HL-60 (cell line): ENCODE data around the gene NANOS1.
"Not testable (repeated sequence)": the region's sequence is repeated elsewhere in the genome, so short reads cannot be mapped to it uniquely, and the experiment has no call there.

Experiments
- DNase-seq, 2 experiments: peaks; one replicate each; pipeline ENCODE4 v3.0.0-alpha.2; 2010 to 2020; ENCODE audit warnings: low read depth in 1 of 2, low spot score in 1 of 2
- H3K27ac ChIP-seq: fragments of 250-450 bp; sonication (Bioruptor Pico); replicated peaks from 2 replicates; pipeline ENCODE4 v1.5.1; 2020; ENCODE audit warnings: mild to moderate bottlenecking, moderate library complexity
- H3K27me3 ChIP-seq: fragments of 250-450 bp; sonication (Bioruptor Pico); 2 replicates; pipeline ENCODE4 v1.5.1; 2021; ENCODE audit warnings: mild to moderate bottlenecking, moderate library complexity; ENCODE audit not compliant: insufficient read depth, poor library complexity, severe bottlenecking
- H3K4me3 ChIP-seq: replicated peaks from 2 replicates; pipeline ENCODE4 v1.5.1; 2011; ENCODE audit warnings: mild to moderate bottlenecking, control low read depth, low read length; ENCODE audit not compliant: insufficient read depth
- GABPA ChIP-seq: IDR thresholded peaks from 2 replicates; pipeline ENCODE4 v1.6.1; 2012; ENCODE audit warnings: low read depth
- POLR2AphosphoS5 ChIP-seq: IDR thresholded peaks from 2 replicates; pipeline ENCODE4 v1.6.1; 2012; ENCODE audit warnings: low read depth
- SPI1 ChIP-seq: IDR thresholded peaks from 2 replicates; pipeline ENCODE4 v1.6.1; 2012; ENCODE audit warnings: low read depth, mild to moderate bottlenecking, borderline replicate concordance
- TF ChIP-seq, protein P1 (sequence below): IDR thresholded peaks from 2 replicates; pipeline ENCODE4 v1.6.1; 2012; ENCODE audit warnings: low read depth; ENCODE audit not compliant: insufficient replicate concordance
- TF ChIP-seq, protein P2 (sequence below): IDR thresholded peaks from one replicate; pipeline ENCODE4 v1.5.1; 2011; ENCODE audit warnings: low read length, control low read depth, inconsistent platforms; ENCODE audit not compliant: insufficient read depth

Gene NANOS1

DNA sequence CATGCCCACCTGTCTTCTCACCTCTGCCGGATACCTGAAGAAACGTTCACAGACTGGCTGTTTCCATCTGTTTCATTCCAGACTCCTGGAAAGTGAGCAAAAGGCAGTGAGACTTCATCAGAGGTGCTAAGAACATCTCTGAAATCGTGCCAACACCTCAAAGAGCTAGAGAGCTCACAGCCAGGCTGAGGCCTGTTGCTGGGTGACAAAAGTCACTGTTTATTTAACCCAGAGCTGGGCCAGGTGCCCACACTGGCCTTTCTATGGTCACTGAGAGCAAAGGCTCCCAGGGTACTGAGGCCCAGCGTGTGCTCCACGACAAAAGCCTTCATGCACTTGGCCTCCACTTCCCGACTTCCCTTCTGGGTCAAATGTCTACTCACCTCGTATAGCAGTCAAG lies 3.7 kb upstream of the NANOS1 start:
- H3K27me3 ChIP-seq: no peaks in the 10 kb centered on the region
- H3K27ac ChIP-seq: no peak overlapping the region
- no peak for DNase-seq
- no peak overlapping the region for H3K4me3 ChIP-seq
- TF ChIP-seq POLR2AphosphoS5 (no peak), GABPA (no peak), SPI1 (no peak)
- TF ChIP-seq, protein P1, sequence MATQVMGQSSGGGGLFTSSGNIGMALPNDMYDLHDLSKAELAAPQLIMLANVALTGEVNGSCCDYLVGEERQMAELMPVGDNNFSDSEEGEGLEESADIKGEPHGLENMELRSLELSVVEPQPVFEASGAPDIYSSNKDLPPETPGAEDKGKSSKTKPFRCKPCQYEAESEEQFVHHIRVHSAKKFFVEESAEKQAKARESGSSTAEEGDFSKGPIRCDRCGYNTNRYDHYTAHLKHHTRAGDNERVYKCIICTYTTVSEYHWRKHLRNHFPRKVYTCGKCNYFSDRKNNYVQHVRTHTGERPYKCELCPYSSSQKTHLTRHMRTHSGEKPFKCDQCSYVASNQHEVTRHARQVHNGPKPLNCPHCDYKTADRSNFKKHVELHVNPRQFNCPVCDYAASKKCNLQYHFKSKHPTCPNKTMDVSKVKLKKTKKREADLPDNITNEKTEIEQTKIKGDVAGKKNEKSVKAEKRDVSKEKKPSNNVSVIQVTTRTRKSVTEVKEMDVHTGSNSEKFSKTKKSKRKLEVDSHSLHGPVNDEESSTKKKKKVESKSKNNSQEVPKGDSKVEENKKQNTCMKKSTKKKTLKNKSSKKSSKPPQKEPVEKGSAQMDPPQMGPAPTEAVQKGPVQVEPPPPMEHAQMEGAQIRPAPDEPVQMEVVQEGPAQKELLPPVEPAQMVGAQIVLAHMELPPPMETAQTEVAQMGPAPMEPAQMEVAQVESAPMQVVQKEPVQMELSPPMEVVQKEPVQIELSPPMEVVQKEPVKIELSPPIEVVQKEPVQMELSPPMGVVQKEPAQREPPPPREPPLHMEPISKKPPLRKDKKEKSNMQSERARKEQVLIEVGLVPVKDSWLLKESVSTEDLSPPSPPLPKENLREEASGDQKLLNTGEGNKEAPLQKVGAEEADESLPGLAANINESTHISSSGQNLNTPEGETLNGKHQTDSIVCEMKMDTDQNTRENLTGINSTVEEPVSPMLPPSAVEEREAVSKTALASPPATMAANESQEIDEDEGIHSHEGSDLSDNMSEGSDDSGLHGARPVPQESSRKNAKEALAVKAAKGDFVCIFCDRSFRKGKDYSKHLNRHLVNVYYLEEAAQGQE: no peak
- TF ChIP-seq, protein P2, sequence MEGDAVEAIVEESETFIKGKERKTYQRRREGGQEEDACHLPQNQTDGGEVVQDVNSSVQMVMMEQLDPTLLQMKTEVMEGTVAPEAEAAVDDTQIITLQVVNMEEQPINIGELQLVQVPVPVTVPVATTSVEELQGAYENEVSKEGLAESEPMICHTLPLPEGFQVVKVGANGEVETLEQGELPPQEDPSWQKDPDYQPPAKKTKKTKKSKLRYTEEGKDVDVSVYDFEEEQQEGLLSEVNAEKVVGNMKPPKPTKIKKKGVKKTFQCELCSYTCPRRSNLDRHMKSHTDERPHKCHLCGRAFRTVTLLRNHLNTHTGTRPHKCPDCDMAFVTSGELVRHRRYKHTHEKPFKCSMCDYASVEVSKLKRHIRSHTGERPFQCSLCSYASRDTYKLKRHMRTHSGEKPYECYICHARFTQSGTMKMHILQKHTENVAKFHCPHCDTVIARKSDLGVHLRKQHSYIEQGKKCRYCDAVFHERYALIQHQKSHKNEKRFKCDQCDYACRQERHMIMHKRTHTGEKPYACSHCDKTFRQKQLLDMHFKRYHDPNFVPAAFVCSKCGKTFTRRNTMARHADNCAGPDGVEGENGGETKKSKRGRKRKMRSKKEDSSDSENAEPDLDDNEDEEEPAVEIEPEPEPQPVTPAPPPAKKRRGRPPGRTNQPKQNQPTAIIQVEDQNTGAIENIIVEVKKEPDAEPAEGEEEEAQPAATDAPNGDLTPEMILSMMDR: no peak

DNA sequence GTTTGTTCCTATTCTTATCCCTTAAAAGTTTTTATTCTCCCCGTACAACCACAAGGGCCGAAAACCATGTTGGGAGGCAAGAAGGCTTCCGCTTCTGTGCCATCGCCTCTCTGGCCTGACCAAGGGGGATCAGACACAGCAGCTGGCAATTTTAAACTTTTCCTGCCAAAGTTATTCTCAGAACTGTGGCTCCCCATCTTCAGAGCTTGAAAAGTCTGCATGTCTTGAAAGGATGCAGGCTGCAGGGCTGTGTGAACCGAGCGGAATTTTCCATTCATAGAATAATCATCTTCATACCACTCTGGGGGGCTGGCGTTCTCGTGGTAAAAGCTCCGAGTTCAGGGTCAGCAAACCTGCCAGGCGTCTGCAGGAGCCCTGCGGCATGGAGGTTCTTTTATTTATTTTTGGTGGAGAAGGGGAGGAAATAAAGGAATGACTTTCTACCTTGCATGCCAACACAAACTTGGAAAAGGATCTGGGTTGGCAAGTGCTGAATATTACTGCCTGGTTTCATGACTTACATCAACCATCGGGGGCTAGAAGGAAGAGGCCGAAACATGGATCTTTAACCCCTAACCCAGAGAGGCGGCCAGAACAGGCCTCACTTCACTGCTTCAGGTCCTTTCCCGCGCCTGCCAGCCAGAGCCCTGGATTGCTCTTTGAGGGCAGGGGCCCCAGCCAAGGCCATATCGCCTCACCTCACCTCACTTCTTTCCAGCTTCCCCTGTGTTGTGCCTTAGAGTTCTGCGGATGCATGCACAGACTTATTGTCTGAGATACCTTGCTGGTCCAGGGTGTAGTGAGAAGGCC lies 3.0 kb upstream of the NANOS1 start:
- DNase-seq: no peak
- no peak overlapping the region for H3K27ac ChIP-seq

DNA sequence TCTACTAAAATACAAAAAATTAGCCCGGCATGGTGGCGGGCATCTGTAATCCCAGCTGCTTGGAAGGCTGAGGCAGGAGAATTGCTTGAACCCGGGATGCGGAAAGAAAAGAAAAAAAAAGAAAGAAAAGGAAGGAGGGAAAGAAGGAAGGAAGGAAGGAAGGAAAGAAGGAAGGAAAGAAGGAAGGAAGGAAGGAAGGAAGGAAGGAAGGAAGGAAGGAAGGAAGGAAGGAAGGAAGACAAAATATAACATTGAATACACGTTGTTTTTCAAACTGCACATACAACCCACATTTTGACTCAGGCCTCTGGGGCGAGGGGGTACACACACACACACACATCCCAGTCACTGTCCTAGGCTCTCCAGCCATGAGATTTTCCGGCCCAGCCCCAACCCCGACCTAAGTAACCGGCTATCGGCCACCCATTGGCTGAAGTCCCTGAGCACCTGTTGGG lies 1.0 kb upstream of the NANOS1 start:
- H3K27me3 ChIP-seq, H3K4me3 ChIP-seq, DNase-seq, H3K27ac ChIP-seq: not testable (repeated sequence)

More for the DNA sequence above, 3.0 kb upstream of the NANOS1 start:
- Histone ChIP-seq H3K4me3 (no peak overlapping the region), H3K27me3 (no peaks in the 10 kb centered on the region)
- TF ChIP-seq POLR2AphosphoS5 (no peak), SPI1 (no peak)

DNA sequence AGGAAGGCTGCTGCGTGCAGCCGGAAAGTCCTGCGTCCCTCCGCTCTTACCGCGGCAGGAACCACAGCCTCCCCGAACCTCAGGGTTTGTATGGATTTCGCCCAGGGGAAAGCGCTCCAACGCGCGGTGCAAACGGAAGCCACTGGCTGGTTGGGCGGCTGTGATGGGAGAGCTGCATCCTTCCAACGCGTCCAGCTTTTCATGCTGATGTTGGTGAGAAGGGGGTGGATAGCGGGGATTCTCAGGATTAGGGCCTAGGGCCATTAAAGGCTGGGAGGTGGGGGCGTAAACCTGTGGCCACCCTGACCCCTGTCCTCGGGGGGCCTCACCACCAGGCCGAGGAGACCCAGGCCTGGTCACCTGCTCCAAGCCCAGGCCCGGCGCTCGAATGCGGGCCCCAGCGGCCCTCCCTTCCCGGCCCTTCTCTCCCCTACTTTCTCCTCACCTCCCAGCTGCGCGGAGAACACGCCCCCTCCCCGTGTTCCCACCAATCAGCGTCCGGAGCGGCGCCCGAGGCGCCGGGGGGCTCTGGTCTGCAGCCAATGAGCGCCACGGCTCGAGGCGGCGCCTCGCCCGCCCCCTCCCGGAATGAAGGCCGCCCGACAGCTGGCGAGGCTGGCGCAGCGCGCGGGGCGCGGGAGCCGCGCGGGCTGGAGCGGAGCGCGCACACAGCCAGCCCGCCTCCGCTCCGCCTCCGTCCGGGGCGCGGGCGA lies 458 bp upstream of the NANOS1 start:
- TF ChIP-seq GABPA (no peak), POLR2AphosphoS5 (no peak), SPI1 (no peak)
- TF ChIP-seq, protein P1: no peak
- TF ChIP-seq, protein P2: no peak
- Histone ChIP-seq H3K4me3 (peak overlapping the region; percentile 44), H3K27ac (no peak overlapping the region), H3K27me3 (no peaks in the 10 kb centered on the region)
- peak; percentile 59 to 81 for DNase-seq
